ENCODE measurements around the gene NCKAP5. TPM values are rescaled to one million over a fixed set of nuclear protein-coding genes. Genes with fewer than 3 reads are reported as not detected.

NCKAP5 gene
- total RNA-seq, 1 donor from 2014 or later = 0.26 TPM

- TF ChIP-seq CTCF (IDR thresholded peaks at IDR 0.05; ENCODE audit: insufficient read depth, low read length, severe bottlenecking) = no peak
- FAIRE-seq = no peak
- Histone ChIP-seq H3K36me3 (ENCODE audit: control insufficient read depth, insufficient read depth, low read length) (no peaks in the 10 kb centered on the region), H3K27me3 (ENCODE audit: control insufficient read depth, insufficient read depth, low read length) (no peaks in the 10 kb centered on the region), H3K4me3 (ENCODE audit: low read depth, low read length) (no peak overlapping the region)
- no peak for DNase-seq (ENCODE audit: low read depth)
Observed at GRCh38 chr2:133287709-133288108, 280.6 kb downstream of the NCKAP5 start.

- FAIRE-seq = no peak
- H3K36me3 ChIP-seq (ENCODE audit: control insufficient read depth, insufficient read depth, low read length) = no peaks in the 10 kb centered on the region
- H3K27me3 ChIP-seq (ENCODE audit: control insufficient read depth, insufficient read depth, low read length) = no peaks in the 10 kb centered on the region
- H3K4me3 ChIP-seq (ENCODE audit: low read depth, low read length) = no peak overlapping the region
- DNase-seq (ENCODE audit: low read depth) = peak; percentile 54
- TF ChIP-seq CTCF (IDR thresholded peaks at IDR 0.05; ENCODE audit: insufficient read depth, low read length, severe bottlenecking) = no peak
Observed at GRCh38 chr2:133286326-133286922, 281.8 kb downstream of the NCKAP5 start.

GRCh38 chr2:133273031-133273430, 295.2 kb downstream of the NCKAP5 start:
- Histone ChIP-seq H3K36me3 (ENCODE audit: control insufficient read depth, insufficient read depth, low read length) (no peaks in the 10 kb centered on the region), H3K27me3 (ENCODE audit: control insufficient read depth, insufficient read depth, low read length) (no peaks in the 10 kb centered on the region), H3K4me3 (ENCODE audit: low read depth, low read length) (no peak overlapping the region)
- DNase-seq (ENCODE audit: low read depth) = no peak
- no peak for FAIRE-seq
- no peak for TF ChIP-seq CTCF (IDR thresholded peaks at IDR 0.05; ENCODE audit: insufficient read depth, low read length, severe bottlenecking)

GRCh38 chr2:133271105-133271504, 297.2 kb downstream of the NCKAP5 start:
- H3K4me3 ChIP-seq (ENCODE audit: low read depth, low read length) = no peak overlapping the region
- no peak for DNase-seq (ENCODE audit: low read depth)
- no peak for FAIRE-seq
- H3K27me3 ChIP-seq (ENCODE audit: control insufficient read depth, insufficient read depth, low read length) = no peaks in the 10 kb centered on the region
- no peak for TF ChIP-seq CTCF (IDR thresholded peaks at IDR 0.05; ENCODE audit: insufficient read depth, low read length, severe bottlenecking)
- H3K36me3 ChIP-seq (ENCODE audit: control insufficient read depth, insufficient read depth, low read length) = no peaks in the 10 kb centered on the region

- H3K36me3 ChIP-seq (ENCODE audit: control insufficient read depth, insufficient read depth, low read length) = no peaks in the 10 kb centered on the region
- no peaks in the 10 kb centered on the region for H3K27me3 ChIP-seq (ENCODE audit: control insufficient read depth, insufficient read depth, low read length)
- H3K4me3 ChIP-seq (ENCODE audit: low read depth, low read length) = no peak overlapping the region
- no peak for TF ChIP-seq CTCF (IDR thresholded peaks at IDR 0.05; ENCODE audit: insufficient read depth, low read length, severe bottlenecking)
- DNase-seq (ENCODE audit: low read depth) = no peak
- FAIRE-seq = no peak
Observed at GRCh38 chr2:133270550-133270949, 297.7 kb downstream of the NCKAP5 start.

All from bronchial epithelial cell (primary cell).